HG02970 (cell line): ENCODE results near the gene MYL2.

Experiments
- ATAC-seq: cut with Tn5 transposase; IDR thresholded peaks from one replicate; pipeline ENCODE4 v1.9.1; 2021; ENCODE audit warnings: mild to moderate bottlenecking, moderate library complexity, moderate number of reproducible peaks; ENCODE audit not compliant: unreplicated experiment, low FRiP score

The MYL2 gene

GRCh38 chr12:110930348-110931314, 10.3 kb upstream of the MYL2 start:
- ATAC-seq, result no peak

- ATAC-seq, result no peak
Observed at GRCh38 chr12:110929818-110930217, 9.4 kb upstream of the MYL2 start.

GRCh38 chr12:110928700-110929099, 8.3 kb upstream of the MYL2 start:
- ATAC-seq, result no peak

DNA sequence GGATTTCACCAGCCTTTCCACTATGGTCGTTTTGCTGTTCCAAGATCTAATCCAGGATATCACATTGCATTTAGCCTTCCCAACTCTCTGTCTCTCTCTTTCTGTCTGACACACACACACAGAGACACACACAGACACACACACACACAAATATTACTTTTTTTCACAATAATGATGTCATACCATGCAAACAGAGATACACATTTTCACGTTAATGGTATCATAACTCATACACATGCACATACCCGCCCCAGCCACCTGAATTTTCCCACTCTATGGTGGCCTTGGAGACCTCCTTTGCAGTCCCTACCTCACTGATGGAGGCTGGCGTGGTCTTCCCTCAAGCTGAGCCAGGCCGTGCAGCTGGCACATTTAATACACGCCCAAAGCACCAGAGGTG, 7.2 kb upstream of the MYL2 start:
- ATAC-seq, result no peak

- no peak for ATAC-seq
Observed at GRCh38 chr12:110923692-110924334, 3.4 kb upstream of the MYL2 start.

GRCh38 chr12:110923192-110923591, 2.8 kb upstream of the MYL2 start:
- no peak for ATAC-seq

GRCh38 chr12:110922652-110923051, 2.3 kb upstream of the MYL2 start:
- no peak for ATAC-seq

GRCh38 chr12:110921262-110921661, 883 bp upstream of the MYL2 start:
- no peak for ATAC-seq

DNA sequence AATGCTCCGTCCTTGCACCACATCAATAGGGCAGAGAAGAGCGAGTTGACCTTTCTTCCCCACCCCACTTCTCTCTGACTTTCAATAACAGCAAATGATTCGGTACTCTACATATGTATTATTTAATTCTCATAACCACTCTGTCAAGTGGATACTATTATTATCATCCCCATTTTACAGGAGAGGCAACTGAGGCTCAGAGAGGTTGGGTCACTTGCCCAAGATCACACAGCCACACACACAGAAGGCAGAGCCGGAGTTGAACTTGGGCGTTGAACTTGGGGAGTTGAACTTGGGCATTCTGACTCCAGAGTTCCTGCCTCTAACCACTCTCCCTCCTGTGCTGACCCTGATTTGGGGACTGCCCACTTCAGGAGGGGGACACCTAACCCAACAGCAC, 659 bp downstream of the MYL2 start:
- ATAC-seq, result no peak

DNA sequence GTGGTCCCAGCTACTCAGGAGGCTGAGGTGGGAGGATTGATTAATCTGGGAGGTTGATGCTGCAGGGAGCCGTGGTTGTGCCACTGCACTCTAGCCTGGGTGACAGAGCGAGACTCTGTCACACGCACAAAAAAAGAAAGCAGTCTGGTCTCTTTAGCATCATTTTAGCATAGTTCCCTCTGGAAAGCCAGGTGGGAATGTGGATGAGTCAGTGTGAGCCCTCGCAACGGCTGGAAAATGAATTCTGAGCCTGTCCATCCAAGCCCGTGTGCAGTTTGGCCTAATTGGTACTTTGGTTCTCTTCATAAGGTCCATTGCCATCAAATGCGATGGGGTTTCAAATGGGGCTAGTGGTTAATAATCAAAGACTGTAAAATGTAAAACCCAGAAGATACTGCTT, 2.4 kb downstream of the MYL2 start:
- ATAC-seq, result no peak

DNA sequence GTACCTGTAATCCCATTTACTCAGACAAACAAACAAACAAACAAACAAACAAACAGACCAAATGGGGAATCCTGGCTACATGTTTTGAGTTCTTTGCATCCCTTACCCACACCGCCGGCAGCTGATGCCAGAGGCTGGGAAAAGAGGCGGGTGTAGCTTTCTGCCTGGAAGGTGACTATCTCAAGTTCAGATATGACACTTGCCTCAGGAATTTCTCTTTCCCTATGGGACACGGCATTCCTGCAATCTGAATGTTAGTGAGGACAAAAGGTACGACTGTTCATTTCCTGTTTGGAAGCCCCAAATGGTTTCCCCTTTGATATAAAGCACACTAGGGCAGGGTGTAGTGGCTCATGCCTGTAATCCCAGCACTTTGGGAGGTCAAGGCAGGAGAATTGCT, 2.9 kb downstream of the MYL2 start:
- no peak for ATAC-seq

DNA sequence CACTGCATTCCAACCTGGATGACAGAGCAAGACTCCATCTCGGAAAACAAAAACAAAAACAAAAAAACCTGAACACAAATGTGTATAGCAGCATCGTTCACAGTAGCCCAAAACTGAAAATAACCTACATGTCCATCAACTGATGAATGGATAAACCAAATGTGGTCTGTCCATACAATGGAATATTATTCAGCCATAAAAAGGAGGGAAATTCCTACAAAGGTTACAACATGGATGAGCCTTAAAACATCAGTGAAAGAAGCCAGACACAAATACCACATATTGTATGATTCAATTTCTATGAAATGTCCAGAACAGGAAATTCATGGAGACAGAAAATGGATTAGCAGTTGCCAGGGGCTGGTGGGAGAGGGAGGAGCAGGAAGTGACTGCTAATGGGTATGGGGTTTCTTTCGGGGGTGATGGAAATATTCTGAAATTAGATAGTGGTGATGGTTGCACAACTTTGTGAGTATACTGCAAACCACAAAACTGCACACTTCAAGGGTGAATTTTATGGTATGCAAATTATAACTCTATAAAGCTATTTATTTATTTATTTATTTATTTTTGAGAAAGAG, 4.0 kb downstream of the MYL2 start:
- no peak for ATAC-seq

- ATAC-seq, result peak; percentile 91
Observed at GRCh38 chr12:110913119-110914056, 7.0 kb downstream of the MYL2 start.

- no peak for ATAC-seq
Observed at GRCh38 chr12:110912263-110912662, 8.1 kb downstream of the MYL2 start.

- ATAC-seq, result no peak
Observed at GRCh38 chr12:110908377-110909152, 11.8 kb downstream of the MYL2 start.

DNA sequence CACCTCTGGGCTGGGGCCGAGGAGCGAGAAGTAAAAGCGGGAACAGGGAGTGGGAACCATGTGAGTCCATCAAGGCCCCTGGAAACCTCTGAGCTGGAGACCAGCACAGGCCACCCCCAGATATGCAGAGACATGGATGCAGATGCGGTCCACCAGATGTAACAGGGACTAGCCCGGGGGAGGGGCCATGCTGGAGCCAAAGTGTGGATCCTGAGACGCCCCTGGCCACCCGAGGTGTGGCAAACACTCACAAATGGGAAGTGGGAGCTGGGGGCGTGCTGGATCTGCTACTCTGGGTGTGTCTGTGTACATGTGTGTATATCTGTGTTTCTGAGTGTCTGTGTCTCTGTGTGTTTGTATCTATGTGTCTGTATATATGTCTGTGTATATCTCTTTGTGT, 12.8 kb downstream of the MYL2 start:
- no peak for ATAC-seq

GRCh38 chr12:110906985-110907384, 13.4 kb downstream of the MYL2 start:
- no peak for ATAC-seq

GRCh38 chr12:110906516-110906915, 13.9 kb downstream of the MYL2 start:
- no peak for ATAC-seq

DNA sequence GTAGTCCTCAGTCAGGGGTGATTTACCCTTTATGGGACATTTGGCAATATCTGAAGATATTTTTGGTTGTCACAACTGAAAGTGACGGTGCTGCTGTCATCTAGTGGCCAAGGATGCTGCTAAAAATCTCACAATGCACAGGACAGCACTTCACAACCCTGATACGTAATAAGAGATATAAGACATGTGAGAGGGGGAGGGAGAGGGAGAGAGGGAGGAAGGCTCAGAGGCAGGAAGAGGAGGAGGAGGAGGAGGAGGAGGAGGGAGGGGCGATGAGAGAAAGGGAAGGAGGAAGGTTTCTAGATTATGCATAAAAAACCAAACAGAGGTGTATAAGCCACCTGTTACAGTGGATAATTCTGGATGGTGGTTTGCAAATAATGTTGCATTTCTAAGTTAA, 14.3 kb downstream of the MYL2 start:
- no peak for ATAC-seq

DNA sequence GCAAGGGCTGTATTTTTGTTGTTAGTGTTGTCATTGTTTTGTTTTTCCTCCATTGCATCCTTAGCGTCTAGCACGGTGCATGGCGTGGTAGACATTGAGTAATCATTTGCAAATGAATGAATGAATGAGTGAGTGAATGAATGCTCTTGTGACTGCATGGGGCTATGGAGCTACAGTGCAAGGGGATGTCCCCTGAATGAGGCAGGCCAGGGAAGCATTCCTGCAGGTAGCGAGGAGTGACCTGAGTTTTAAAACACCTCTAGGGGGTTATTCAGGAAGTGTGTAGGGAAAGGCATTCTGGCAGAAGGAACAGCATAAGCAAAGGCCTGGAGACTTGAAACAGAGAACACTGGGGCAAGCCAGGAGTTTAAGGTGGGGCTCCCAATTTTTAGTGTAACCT, 16.9 kb downstream of the MYL2 start:
- no peak for ATAC-seq
